HG02678 (cell line): ENCODE measurements around the gene USP40.

ENCODE experiments used
- ATAC-seq: cut with Tn5 transposase; IDR thresholded peaks from one replicate; pipeline ENCODE4 v1.9.1; 2021; ENCODE audit warnings: mild to moderate bottlenecking, moderate library complexity; ENCODE audit not compliant: unreplicated experiment

The USP40 gene

DNA sequence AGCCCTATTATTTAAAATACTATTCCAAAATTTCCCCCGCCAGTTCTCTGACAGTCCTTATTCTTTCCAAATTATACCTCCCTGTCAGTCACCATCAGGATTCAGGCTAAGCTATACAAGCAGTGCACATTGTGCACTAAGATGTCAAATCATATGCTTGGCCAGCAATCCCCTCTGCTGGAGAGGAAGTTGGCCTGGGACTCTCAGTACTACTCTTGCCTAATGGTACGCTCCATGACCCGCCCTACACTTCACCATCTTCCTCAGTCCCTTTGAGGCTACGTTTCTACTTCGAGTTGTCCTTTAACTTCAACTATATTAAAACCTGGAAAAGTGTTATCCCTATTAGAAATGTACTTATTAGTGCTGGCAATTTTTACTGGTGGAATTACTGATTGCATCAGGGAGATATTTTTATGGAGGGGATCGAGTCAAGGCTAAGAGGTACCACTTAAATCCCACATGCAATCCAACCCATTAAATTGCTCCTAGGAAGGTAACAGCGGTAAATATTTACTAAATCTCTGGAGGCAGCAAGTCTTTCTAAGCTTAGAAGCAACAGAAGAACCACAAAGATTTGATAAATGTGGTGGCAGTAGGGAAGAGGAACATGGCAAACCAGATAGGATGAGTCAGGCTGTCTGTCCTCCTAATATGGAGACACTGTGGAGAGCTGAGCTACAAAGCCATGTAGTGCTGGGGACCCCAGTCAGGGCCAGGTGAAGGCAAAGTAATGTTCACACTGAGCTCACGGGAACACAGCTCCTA is 2.7 kb downstream of the USP40 start:
- no peak for ATAC-seq

DNA sequence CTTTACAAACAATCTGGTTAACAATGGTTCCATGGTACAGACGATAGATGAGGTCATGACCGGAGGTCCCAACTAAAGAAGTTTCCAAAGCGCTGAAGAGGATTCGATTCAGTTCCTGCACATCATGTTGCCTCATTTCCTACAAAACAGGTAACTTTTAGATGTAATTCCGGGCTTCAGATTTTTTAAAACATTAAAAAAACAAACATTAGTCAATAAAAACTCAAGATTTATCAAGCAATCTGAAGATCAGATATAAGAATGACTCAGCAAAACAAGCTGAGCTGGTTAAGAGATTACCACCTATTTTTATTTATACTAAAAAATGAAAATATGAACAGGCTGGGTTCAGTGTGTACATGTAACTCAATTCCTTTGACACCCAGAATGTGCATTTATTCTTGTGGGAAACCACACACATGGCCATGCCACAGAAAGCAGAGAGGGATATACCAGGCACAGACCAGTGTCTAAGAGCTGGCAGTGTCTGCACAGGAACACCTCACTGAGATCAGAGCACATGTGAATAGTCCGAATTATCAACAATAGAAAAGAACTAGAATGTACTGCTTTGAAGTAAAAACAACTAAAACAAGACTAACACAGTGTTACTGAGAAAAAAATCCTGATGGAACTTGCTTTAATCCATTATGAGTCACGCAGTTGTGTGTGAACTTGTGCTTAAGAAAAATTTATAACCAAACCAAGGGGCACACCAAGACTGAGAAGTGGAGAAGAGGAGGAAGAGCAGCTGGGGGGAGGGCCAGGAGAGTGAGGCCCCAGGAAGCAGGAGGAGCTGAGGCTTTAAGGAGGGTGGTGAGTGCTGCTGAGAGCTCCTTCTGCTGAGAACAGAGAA is 9.5 kb downstream of the USP40 start:
- no peak for ATAC-seq

DNA sequence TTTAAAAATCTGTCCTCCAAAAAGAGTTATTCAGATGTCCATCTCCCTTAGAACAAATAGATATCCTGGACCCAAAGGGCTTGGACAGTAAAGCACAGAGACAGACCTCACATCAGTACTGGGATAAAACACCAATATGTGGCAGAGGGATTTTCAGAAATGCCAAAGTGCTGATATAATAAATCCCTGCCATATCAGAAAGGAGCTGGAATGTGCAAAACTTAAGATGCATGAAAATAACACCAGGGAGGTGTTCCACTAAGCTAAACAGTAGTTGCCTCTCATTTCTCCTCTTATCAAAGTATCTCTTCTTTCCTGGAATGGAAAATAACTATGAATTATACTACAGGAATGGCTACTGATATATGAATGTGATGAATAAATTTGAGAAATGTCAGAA is 13.2 kb downstream of the USP40 start:
- no peak for ATAC-seq

DNA sequence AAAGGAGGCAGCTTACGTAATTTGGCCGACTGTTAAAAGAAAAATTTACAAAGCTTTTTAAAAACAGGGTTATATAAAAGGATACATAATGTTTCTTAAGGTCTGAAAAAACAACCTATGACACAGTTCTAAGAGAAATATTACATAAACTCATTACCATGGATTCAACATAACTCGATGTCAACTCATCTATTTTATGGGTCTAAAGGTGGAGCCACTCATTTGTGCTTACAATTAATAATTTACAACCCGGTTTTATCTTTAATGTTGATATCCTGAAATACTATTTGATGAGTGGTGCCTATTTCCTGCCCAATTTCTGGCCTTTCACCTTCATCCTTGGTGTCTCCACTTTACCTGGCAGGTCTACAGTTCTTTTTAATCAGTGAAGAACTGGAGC is 15.1 kb downstream of the USP40 start:
- ATAC-seq, result no peak

DNA sequence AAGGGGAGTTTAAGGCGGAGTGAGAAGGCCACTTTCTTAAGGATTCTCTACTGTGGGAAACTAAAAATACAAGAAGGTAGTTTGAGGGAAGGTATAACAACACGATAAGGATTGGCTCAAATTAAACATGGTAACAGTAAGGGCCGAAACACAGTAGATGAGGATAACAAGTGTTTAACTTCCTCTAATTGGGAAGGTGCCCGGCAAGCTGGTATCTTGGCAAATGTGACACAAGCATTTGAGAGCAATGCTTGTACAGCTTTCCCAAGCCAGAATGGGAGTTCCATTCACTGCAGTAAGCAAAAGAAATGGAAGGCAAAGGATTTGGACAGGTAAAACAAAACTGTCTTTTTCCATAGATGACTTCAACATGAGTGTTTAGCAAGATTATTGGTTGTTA is 19.8 kb downstream of the USP40 start:
- no peak for ATAC-seq

DNA sequence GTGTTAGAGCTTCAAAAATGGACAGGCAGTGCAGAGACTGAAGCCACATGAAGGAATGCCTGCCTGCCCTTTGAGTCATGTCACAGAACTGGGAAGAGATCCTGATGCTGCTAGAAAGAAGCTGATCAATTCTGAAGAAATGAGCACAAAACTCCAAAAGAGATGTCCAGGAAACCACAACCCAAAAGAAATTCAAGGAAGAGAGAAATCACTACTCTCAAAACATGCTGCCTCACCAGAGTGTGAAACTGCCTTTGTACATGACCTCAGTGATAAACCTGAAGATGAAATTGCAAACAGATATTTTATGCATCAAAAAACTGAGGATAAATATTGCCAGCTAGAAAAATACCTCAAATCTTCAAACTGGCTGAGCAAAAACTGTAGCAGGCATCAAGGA is 20.5 kb downstream of the USP40 start:
- ATAC-seq, result no peak

DNA sequence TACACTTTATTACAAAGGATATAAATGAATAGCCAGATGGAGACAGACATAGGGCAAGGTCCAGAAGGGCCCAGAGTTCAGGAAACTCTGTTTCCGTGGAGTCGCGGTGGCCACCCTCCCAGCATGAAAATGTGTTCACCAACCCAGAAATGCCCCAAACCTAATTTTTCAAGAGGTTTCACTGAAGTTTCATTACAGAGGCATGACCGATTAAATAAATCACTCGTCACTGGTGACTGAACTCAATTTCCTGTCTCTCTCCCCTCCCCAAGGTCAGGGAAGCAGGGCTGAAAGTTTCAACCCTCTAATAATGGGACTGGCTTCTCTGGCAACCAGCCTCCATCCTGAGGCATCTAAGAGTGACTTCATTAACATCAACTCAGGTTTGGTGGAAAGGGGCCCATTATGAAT is 22.4 kb downstream of the USP40 start:
- ATAC-seq, result no peak

DNA sequence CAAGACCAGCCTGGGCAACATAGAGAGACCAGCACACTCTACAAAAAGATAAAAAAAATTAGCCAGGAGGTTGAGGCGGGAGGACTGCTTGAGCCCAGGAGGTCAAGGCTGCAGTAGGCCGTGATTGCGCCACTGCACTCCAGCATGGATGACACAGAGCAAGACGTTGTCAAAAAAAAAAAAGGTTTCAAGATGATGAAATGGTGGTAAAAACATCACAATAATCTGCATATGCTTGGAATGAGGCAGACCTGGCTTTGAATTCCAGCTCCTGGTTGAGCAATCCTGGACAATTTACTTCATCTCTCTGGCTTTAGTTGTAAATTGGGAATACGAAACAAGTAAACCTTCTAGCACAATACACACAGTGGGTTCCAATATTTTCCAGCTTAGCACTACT is 24.1 kb downstream of the USP40 start:
- ATAC-seq, result no peak

DNA sequence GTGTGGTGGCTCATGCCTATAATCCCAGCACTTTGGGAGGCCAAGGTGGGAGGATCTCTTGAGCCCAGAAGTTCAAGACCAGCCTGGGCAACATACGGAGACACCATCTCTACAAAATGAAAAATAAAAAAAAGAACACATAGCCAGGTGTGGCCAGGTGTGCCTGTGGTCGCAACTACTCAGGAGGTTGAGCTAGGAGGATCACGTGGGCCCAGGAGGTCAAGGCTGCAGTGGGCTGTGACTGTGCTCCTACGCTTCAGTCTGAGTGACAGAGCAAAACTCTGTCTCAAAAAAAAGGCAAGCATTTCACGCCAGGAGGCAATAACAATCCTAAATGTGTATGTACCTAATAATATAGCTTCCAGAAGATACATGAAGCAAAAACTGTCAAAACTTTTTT is 27.8 kb downstream of the USP40 start:
- ATAC-seq, result no peak

DNA sequence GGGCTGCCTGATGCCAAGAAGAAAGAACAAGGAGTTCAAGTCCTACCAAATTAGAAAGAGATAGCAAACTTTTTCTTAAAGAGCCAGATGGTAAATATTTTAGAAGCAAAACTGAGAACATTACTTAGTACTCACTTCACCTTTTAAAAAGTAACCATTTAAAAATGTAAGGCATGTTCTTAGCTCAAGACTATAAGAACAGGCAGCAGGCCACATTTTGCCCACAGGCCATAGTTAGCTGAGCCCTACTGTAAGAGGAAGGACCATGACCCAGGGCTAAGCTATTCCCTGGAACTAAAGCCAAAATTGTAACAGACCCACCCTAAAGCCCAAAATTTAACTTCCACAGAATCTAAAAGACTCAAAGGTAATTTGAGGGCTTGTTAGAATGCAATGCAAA is 31.3 kb downstream of the USP40 start:
- ATAC-seq, result no peak

DNA sequence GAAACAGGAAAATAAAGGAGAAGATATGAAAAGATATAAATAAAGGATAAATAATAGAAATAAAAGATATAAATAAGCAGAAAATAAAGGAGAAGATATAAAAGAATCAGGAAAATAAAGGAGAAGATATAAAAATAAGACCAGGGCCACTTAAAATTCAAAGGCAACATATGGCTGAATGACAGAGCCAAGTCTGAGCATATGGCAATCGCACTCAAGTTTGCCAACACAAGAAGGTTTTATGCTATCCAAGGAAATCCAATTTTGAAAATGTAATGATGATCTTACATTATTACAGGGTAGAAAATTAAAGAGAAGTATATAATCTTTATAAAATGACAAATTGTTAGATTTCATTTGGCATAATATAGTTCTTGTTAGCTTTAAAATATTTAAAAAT is 33.6 kb downstream of the USP40 start:
- ATAC-seq, result no peak

DNA sequence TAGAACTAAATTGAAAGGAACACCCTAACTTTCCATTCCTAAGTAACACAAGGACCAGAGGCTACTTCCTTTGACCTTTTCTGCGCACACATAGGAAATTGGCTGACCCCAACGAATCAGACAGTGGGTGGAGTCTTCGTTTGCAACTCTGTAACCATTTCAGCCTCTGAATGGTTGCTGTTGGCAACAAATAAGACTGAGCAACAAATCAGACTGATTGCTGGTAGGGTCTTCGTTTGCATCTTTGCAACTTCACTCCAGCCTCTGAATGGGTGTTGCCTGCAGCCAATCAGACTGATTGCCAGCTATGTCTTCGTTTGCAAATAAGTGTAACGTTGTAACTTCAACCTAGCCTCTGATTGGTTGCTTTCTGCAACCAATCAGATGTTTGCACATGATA is 34.6 kb downstream of the USP40 start:
- no peak for ATAC-seq

DNA sequence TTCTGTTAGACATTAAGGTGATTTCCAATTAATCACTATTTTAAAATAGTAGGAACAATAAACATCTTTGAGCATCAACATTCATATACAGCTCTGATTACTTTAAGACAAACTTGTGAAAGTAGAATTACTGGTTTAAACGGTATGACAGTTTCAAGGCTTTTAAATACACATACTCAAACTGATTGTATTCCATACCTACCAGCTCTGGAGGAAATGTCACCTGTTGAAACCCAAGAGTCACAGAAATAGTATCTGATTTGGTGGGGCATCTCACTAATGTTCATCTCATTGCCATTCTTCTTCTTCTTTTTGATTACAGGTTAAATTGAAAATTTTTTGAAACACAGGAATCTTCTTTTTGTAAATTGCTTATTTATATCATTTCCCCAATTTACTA is 36.2 kb downstream of the USP40 start:
- ATAC-seq, result no peak

DNA sequence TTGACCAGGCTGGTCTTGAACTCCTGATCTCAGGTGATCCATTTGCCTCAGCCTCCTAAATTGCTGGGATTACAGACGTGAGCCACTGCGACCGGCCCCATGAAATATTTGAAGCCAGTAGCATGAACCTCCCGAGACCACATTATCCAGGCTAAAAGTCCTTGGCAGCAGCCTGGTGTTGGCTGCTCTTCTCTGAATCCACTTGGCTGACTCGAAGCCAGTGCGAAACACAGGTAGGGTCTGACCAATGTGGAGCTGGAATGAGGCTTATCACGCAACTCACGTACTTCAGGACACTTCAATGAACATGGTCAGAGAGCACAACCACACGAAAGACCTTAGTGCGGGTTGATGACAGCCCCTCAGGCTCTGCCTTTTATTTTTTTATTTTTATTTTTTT is 38.4 kb downstream of the USP40 start:
- ATAC-seq, result no peak

DNA sequence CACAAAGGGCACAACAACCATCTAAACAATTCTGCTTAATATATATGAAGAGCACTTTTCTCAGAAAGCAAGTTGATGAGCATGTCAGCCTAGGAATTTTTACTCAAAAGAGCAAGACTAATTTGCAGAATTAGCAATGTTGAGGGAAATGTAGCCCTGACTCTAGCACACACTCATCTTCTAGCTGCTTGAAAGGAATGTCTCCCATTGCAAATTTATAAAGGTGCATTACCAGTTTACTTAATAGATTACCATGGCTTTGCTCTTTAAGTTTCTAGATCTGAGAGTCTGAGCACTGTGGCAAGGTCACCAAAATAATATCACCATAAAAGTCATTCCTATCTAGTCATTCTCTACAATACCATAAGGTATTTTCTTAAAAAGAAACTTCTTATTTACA is 40.8 kb downstream of the USP40 start:
- ATAC-seq, result no peak

DNA sequence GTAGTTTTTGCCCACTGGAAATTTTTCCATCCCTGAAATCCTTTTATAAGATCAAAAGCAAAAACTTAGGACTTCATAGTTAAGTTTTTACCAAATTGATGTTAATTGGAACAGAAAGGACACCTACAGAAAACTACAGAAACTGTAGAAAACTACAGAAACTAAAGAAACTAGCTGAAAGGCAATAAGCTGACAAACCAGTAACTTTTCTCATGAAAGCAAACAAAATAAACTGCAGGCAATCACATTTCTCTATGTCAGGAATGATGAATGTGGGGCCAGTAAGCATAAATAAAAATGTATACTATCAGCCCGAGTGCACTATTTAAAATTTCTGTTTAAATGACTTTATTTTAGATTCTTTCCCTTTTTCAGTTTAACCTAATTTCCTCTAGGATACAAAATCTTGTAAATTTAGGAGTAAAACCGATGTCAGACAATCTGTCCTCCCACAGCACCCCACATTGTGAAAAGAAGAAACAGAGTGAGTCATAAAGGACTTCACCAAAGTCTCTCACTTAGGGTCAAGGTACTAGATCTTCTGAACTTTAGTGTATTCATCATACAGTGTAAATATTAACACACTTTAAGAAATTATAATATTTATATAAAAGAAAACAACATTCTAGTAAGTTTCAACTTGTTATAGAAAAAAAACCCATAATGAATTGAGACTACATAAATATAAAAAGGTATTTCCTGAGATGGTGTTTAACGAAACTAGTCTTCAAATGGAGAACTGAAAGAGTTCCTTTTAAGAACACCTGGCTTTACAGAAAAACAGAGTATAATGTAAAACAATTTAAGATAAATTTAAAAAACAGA is 46.6 kb downstream of the USP40 start:
- peak; percentile 84 for ATAC-seq

DNA sequence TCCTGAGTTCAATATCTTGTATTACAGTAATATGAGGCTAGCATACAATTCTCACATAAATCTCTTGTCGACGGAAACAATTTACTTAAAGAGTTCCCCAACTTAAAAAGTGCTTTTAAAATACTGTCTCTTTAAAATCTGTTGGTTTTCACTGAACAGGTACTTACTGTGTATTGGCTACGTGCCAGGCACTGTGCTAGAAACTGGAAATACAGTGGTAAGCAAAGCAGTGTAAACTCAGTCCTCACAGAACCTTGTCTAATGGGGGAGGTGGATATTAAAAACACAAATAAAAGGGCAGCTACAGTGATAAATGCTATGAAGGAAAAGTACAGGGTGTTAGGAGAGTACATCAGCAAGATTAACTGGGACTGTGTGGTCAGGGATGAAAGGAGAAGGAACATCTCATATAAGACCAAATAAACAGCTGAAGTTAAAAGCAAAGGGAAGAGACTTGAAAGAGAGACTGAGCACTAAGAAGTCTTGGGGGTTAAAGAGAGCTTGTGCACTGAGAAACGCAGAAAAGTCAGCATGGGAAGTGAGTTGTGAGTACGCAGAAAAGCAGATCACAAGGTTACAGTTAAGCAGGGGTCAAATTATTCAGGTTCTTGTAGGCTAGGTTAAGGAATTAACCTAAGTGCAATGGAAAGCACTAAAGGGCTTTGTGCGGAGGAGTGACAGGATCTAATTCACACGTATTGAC is 52.5 kb downstream of the USP40 start:
- ATAC-seq, result no peak

DNA sequence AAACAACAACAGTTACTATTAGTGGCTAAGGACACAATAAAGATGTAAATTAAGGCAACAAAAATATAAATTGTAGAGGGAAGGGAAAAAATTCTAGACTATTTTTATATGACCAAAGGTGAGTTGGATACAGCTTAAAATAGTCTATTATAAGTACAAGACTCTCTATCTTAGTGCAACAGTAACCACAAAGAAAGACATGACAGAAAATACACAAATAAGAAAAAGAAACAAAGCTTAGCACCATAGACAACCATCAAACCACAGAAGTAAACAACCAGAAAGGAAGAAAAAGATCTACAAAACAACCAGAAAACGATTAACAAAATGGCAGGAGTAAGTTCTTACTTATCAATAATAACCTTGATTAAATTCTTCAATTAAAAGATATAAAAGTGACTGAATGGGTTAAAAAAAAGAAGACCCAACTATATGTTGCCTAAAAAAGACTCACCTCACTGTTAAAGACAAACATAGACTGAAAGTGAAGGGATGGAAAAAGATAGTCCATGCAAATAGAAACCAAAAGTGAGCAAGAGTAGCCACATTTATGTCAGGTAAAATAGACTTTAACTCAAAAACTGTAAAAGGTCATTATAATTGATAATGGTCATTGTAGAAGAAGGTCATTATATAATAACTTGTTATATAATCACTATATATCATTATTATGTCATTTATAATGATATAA is 62.5 kb downstream of the USP40 start:
- ATAC-seq, result no peak

DNA sequence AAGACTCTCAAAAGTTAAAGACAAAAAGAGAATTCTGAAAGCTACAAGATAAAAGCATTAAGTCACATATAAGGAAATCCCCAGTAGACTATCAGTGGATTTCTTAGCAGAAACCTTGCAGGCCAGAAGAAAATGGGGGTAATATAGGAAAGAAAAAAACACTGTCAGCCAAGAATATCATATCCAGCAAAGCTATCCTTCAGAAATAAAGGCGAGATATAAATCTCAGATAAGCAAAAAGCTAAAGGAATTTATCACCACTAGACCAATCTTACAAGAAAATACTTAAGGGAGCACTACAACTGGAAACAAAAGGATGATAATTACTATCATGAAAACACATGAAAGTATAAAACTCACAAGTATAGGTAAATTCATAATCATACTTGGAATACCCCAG is 63.1 kb downstream of the USP40 start:
- ATAC-seq, result no peak
